NCI-H1417 treated with DMSO at 0.1 percent for 48 hours (cell line): ENCODE measurements around the gene TRIM24.
"Not testable (repeated sequence)": the region's sequence is repeated elsewhere in the genome, so short reads cannot be mapped to it uniquely, and the experiment has no call there.

Experiments used
- DNase-seq: peaks from one replicate; lab custom pipeline; 2025; lab: John Stamatoyannopoulos, UW

The TRIM24 gene

DNA sequence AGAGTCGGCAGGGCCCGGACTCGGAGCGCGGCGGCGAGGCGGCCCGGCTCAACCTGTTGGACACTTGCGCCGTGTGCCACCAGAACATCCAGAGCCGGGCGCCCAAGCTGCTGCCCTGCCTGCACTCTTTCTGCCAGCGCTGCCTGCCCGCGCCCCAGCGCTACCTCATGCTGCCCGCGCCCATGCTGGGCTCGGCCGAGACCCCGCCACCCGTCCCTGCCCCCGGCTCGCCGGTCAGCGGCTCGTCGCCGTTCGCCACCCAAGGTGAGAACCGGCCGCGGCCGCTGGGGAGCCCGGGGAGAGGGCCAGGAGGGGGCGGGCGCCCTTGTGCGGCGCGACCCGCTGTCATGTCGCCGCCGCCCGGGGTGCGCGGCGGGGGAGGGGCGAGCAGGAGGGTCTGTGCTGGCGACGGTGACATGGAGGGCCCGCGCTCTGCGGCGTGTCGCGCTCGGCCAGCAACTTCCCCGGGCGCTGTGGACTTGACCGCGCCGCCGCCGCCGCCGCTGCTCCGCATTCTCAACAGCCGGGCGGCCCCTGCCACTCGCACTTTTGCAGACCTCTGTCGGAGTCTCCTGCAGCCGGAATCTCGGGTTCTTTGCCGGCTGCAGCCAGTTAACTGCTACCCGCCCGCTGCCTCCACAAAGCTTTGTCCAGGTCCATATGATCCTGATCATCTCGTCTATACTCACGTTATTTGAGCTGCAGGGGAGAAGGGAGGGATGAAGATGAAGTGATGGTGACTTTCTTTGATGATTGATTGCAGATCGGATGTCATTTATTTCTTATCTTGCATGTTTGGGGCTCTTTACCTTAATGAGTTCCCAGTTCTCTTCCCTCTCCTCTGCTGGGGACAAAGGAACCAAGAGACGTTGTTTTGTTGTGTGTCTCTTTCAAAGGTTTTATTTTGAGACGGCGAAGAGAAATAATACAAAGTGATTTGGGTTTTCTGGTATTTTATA is 869 bp downstream of the TRIM24 start:
- DNase-seq, result peak; percentile 48

DNA sequence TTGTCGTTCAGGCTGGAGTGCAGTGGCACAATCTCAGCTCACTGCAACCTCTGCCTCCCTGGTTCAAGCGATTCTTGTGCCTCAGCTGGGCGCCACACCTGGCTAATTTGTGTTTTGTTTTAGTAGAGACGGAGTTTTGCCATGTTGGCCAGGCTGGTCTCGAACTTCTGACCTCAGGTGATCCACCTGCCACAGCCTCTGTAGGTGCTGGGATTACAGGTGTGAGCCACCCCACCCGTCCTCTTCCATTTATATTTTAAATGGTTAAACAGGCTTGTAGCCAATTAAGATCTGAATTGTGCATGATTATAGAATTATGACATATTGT is 3.2 kb downstream of the TRIM24 start:
- not testable (repeated sequence) for DNase-seq

DNA sequence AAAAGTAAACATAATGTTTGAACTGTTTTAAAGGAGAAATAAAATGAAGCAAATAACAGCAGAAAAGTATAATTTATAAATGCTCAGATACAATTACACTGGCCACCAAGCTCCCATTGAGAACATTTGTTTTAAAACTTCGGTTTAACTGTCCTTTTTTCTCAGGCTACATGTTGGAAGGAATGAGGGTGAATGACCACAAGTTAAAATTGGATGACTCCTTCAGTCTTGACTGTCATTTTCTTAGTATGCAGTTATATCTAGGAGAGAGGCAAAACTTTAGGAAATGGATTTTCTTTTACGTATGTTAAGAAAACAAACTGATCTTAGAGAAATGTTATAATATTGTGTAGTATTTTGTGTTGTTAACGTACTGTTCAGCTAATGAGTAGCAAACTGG is 5.0 kb downstream of the TRIM24 start:
- no peak for DNase-seq

DNA sequence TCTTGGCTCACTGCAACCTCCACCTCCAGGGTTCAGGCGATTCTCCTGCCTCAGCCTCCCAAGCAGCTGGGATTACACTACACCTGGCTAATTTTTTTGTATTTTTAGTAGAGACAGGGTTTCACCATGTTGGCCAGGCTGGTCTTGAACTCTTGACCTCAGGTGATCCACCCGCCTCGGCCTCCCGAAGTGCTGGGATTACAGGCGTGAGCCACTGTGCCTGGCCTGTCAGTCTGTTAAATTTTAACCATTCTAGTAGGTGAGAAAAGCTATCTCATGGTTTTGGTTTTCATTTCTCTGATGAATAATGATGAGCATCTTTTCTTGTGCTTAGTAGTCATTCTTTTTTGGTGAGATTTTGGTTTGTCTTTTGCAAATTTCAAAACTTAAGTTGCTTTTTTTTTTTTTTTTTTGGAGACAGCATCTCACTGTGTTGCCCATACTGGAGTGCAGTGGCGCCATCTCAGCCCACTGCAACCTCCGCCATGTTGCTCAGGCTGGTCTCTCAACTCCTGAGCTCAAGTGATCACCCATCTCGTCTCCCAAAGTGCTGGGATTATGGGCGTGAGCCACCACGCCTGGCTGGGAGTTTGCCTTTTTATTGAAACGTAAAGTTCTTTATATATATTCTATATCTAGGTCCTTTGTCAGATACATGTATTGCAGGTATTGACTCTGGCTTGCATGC is 6.2 kb downstream of the TRIM24 start:
- DNase-seq, result not testable (repeated sequence)

DNA sequence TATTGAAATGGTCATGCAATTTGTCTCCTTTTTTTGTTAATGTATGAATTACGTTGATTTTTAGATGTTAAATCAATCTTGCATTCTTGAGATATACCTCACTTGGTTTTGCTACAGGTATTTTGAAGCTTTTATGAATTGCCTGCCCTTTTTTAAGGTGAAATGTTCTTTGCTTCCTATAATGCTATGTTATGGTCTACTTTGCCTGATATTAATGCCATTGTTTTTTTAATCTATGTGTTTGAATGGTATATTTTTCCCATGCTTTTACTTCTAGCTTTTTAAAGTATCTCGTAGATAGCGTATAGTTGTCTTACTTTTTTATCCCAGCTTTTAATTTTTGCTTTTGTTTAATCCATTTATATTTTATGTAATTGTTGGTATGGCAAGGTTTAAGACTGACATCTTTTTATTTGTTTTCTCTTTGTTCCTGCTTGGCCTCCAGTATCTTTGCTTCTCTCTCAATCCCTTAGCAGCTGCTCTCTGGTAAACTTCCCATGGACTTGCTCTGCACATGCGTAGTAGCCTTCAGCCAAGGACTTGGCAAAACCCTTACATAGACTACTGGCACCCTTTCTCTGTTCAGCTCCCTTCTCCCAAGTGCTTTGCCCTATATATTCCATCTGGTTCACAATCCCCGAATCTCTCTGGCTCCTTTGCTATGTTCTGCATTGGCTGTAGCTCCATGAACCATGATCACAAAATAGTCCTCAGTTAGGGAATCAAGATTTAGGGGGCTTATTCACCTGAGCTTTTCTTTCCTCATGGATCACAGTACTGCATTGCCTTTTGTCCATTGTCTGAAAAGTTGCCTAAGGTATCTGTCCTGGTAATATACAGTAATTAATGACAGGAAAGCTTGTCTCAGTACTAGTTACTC is 8.4 kb downstream of the TRIM24 start:
- no peak for DNase-seq

DNA sequence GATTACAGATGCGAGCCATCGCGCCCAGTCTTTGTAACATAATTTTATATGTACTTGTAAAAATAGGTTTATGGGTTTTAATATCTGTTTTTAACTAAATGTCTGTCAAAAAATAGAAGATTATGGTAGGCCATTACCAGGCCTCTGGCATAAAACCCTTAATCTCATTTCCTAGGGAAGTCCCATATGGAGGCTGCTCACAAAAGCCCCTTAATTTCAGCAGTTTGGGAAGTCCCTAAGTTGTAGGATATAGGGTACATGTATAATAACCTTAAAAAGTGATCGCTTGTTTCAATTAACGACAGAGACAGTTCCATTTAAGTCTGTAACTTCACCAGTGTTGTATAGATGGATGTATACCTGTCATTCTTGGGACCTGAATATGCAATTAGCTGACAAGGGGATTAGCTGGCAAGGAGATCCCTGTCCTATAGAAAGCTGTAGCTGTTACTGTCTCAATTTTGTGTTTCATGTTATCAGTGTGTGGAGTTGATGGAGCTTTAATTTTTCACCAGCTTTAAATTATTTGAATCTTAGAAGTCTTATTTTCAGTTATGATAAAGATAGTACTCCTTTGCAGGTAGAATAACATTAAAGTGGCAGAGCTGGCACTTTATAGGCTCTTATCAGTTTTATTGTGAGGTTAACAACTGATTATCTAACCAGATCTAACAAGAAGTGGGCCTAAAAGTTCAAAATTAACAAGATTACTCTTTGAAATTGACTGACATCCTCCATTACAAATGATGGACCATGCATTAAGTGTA is 10.5 kb downstream of the TRIM24 start:
- no peak for DNase-seq

DNA sequence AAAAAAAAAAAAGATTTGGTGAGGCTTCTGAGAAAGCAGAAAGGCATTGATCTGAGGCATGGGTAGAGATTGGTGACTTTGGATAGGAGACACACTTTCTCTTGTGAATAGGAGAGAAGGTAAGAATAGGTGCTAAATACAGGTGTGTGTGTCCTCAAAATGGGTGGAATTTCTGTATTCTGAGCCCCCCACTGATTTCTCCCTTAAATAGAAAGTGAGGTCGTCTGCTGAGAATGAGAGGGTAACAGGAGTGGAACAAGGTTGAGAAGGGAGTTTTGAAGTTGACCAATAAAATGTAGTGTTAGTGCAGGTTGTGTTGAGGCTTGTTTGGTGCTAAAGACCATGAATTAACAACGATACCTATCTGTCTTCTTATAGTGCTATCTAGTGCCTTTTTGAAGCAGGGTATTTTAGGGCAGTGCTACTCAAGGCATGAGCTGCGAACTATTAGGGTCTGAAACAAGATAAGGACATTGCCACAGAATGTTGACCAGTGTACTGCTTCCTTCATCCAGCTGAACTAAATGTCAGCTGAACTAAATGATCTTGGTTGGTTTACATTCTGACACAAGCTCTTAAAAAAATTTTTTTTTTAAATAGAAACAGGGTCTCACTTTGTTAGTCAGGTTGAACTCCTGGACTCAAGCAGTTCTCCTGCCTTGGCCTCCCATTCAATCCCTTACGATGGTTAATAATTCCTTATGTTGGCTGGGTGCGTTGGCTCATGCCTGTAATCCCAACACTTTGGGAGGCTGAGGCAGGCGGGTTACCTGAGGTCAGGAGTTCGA is 12.4 kb downstream of the TRIM24 start:
- DNase-seq, result no peak

DNA sequence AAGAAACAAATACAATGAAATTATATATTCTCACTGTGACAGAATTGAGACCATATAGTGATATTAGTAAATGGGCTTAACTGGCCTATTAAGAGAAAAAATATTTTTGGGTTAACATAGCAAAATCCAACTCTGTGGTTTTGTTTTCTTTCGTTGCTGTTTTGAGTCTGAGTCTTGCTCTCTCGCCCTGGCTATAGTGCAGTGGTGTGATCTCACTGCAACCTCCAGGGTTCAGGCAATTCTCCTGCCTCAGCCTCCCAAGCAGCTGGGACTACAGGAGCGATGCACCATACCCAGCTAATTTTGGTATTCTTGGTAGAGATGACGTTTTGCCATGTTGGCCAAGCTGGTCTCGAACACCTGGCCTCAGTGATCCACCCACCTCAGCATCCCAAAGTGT is 15.3 kb downstream of the TRIM24 start:
- no peak for DNase-seq

DNA sequence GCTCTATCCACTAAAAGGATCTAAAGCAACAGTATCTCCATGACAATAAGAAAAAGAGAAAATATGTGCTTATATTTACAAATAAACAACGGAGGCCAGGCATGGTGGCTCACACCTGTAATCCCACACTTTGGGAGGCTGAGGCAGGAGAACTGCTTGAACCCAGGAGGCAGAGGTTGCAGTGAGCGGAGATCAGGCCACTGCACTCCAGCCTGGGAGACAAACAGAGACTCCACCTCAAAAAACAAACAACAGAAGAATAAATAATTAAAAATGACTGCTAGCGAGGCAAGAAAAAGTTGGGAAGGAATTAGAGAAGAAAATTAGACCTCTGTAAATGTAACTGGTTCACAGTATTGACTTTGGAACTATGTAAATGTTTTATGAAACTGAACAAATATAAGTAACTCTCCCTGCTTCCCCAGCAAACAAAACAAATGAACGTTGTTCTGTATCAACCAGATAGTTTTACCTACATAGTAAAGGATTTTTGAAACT is 17.1 kb downstream of the TRIM24 start:
- DNase-seq, result no peak

DNA sequence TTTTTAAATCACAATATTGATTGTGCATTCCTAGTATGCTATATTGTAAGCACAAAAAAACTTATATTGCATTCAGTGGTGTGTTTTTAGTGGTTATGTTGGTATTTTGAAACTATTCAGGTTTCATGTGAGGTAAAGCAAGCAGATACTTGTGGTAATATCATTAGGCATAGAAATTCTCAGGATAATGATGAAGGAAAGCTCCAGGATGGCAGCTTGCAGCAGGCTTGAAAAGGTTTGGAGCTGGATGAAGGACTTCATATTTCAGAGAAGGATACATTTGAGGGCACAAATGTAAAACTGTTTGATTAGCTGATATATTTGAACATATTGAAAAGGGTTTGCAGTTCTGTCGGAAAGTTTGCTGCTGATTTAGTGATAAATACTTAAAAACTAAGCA is 17.5 kb downstream of the TRIM24 start:
- DNase-seq, result no peak

- no peak for DNase-seq
Observed at GRCh38 chr7:138478499-138478908, 18.4 kb downstream of the TRIM24 start.

DNA sequence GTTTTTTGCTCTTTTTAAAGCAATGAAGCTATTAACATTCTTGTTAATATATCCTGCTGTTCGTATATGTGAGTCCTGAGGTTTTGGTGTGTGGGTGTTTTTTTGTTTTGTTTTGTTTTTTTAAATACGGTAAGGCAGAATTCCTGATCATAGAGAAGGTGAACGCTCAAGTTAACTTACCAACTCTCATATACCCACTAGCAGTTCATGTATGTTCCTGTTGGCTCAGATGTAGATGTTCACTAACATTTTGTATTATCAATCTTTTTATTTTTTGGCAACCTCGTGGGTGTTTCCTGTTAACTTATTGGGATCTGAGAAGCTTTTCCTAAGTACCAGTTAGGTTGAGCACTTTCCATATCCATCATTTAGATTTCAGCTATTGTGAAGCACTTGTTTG is 20.5 kb downstream of the TRIM24 start:
- no peak for DNase-seq

GRCh38 chr7:138481447-138482380 is 21.7 kb downstream of the TRIM24 start:
- no peak for DNase-seq

GRCh38 chr7:138483531-138483930 is 23.5 kb downstream of the TRIM24 start:
- no peak for DNase-seq

DNA sequence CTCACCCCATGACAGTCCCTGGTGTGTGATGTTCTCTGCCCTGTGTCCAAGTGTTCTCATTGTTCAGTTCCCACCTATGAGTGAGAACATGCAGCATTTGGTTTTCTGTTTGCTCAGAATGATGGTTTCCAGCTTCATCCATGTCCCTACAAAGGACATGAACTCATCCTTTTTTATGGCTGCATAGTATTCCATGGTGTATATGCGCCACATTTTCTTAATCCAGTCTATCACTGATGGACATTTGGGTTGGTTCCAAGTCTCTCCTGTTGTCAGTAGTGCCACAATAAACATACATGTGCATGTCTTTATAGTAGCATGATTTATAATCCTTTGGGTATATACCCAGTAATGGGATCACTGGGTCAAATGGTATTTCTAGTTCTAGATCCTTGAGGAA is 25.4 kb downstream of the TRIM24 start:
- DNase-seq, result not testable (repeated sequence)

DNA sequence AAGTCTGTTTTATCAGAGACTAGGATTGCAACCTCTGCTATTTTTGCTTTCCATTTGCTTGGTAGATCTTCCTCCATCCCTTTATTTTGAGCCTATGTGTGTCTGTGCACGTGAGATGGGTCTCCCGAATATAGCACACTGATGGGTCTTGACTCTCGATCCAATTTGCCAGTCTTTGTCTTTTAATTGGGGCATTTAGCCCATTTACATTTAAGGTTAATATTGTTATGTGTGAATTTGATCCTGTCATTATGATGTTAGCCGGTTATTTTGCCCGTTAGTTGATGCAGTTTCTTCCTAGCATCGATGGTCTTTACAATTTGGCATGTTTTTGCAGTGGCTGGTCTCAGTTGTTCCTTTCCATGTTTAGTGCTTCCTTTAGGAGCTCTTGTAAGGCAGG is 29.1 kb downstream of the TRIM24 start:
- DNase-seq, result not testable (repeated sequence)

- no peak for DNase-seq
Observed at GRCh38 chr7:138491612-138492386, 31.7 kb downstream of the TRIM24 start.

DNA sequence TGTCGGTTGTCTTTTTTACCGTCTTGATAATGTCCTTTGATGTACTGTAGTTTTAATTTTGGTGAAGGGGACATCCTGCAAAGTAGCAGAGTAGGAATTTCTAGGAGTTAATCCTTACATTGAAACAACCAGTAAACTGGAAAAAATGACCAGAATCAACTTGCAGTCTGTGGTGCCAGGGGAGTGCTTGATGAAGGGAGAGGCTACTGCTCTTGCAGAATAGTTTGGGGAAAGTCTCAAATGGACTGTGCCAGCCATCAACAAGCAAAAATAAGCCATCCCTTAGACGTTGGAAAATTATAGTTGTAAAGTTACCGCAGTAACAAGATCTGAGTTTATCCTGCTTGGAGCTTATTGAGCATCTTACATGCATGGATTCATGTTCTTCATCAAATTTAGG is 32.4 kb downstream of the TRIM24 start:
- DNase-seq, result no peak

GRCh38 chr7:138493535-138493934 is 33.5 kb downstream of the TRIM24 start:
- DNase-seq, result no peak
